ENCODE results near the gene TIGD3. TPM values are rescaled to one million over a fixed set of nuclear protein-coding genes. Genes with fewer than 3 reads are reported as not detected.
A peak's percentile ranks its signal among the peaks of the same experiment; 100 is the strongest.

Gene TIGD3
- total and polyA plus RNA-seq, 9 of the 15 experiments (the other 6 are each of a cell fraction or from before 2014, with no cell fraction given): 0.06 to 1.3 (median 0.56) TPM

DNA sequence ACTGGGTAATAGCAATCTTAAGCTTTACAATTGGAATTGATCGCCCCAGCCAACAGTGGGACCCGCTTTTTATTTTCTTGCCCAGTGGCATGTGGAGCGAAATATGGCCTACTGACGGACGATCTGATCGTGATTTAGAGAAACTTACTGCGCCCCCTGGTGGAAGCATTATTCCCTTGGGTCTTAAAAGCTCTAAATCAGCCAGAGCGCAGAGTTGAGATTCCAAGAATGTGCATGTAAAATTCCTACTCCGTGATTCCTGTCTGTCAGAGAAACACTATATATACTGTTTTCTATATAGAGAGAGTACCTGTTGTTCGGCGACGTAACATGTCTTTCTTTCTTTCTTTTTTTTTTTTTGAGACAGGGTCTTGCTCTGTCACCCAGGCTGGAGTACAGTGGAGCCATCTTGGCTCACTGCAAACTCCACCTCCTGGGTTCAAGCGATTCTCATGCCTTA is 24.6 kb upstream of the TIGD3 start (continued):
- TF ChIP-seq ZNF280B (CRISPR knock-in tag; IDR thresholded peaks at IDR 0.05) (no peak), RBM34 (IDR thresholded peaks at IDR 0.05; ENCODE audit: borderline replicate concordance, insufficient read depth, low read length) (no peak), CBFA2T3 (IDR thresholded peaks at IDR 0.05) (no peak), SMAD4 (CRISPR knock-in tag; conservative IDR thresholded peaks at IDR 0.05) (no peak), SMAD1 (IDR thresholded peaks at IDR 0.05; ENCODE audit: low read depth, low read length, partially characterized antibody) (no peak), GATA2 (CRISPR knock-in tag; IDR thresholded peaks at IDR 0.05) (no peak), MBD1 (CRISPR knock-in tag; IDR thresholded peaks at IDR 0.05) (no peak), GTF2A2 (tag; IDR thresholded peaks at IDR 0.05) (no peak), TARDBP (IDR thresholded peaks at IDR 0.05) (no peak), FOXJ2 (tag; IDR thresholded peaks at IDR 0.05) (no peak), E2F3 (CRISPR knock-in tag; IDR thresholded peaks at IDR 0.05) (no peak), POU5F1 (IDR thresholded peaks at IDR 0.05; ENCODE audit: borderline replicate concordance, low read depth, low read length, partially characterized antibody) (no peak), MYC (IDR thresholded peaks at IDR 0.05; ENCODE audit: low read depth, low read length) (peak; percentile 57; the same call in 1 of the 2 replicates), MYC (CRISPR knock-in tag; IDR thresholded peaks at IDR 0.05; ENCODE audit: borderline replicate concordance, low read depth) (no peak), MCM2 (IDR thresholded peaks at IDR 0.05; ENCODE audit: low read depth) (no peak), ZFP91 (CRISPR knock-in tag; IDR thresholded peaks at IDR 0.05) (no peak), POLR2H (tag; IDR thresholded peaks at IDR 0.05; ENCODE audit: low read depth) (no peak), BCOR (IDR thresholded peaks at IDR 0.05) (no peak), HBP1 (CRISPR knock-in tag; IDR thresholded peaks at IDR 0.05) (no peak), SIN3A (IDR thresholded peaks at IDR 0.05; ENCODE audit: borderline replicate concordance in 2 of 2, control insufficient read depth in 1 of 2, low read depth in 2 of 2, low read length in 2 of 2) (no peak), ZNF384 (IDR thresholded peaks at IDR 0.05; ENCODE audit: low read depth, low read length) (peak; percentile 41; the same call in 1 of the 2 replicates)
- TF ChIP-seq, protein P1, sequence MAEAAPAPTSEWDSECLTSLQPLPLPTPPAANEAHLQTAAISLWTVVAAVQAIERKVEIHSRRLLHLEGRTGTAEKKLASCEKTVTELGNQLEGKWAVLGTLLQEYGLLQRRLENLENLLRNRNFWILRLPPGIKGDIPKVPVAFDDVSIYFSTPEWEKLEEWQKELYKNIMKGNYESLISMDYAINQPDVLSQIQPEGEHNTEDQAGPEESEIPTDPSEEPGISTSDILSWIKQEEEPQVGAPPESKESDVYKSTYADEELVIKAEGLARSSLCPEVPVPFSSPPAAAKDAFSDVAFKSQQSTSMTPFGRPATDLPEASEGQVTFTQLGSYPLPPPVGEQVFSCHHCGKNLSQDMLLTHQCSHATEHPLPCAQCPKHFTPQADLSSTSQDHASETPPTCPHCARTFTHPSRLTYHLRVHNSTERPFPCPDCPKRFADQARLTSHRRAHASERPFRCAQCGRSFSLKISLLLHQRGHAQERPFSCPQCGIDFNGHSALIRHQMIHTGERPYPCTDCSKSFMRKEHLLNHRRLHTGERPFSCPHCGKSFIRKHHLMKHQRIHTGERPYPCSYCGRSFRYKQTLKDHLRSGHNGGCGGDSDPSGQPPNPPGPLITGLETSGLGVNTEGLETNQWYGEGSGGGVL (CRISPR knock-in tag; IDR thresholded peaks at IDR 0.05): no peak
